ENCODE data around the gene AHCYL2. TPM values are rescaled to one million over a fixed set of nuclear protein-coding genes. Genes with fewer than 3 reads are reported as not detected.
"Not testable (repeated sequence)": the region's sequence is repeated elsewhere in the genome, so short reads cannot be mapped to it uniquely, and the experiment has no call there.

AHCYL2 gene
- polyA plus RNA-seq, 10 donors = 10.6 to 19.7 (median 15.6) TPM

DNA sequence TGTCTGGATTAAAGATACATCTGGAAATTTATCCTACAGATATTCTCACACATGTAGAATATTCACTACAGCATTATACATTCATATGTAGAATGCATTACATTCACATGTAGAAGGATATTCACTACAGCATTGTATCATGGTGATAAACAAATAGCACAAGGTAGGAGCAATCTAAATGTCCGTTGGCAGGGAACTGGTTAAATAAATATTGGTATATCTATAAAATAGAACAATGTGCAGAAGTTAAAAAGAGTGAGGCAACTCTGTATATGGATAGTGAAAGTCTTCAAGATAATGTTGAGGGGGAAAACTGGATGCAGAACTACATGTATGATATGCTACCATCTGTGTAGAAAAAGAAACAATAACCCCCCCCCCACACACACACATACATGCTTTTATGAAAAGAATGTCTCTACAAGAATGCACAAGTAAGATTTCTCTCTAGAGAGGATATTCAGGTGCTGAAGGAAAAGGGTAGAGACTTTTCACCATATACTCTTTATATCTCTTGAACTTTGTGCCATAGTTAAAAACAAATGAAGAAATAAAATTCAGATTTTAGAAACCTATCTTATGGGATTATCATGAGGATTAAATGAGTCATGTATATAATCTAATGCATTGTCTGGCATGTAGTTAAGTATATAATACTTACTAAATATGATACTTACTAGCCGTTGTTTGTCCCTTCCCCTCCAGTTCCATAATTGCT lies 123.4 kb downstream of the AHCYL2 start:
- no peak for DNase-seq

DNA sequence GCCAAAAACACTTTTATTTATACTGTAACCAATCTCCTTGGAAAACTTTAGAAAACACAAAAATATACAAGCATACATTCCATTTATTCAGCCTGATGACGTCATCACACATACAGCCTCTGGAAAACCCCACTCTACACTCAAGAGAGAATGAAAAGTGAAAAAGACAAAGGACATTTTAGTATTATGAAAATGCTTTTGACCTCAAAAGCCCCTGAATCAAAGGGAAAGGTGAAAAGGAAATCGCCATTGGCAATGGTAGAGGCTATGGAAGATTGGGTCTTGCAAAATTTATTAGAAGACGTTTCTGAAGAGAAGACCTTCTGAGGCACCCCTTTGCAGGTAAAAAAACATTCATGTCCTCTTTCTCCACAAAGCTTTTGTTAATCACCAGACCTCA lies 126.5 kb downstream of the AHCYL2 start:
- DNase-seq = no peak

DNA sequence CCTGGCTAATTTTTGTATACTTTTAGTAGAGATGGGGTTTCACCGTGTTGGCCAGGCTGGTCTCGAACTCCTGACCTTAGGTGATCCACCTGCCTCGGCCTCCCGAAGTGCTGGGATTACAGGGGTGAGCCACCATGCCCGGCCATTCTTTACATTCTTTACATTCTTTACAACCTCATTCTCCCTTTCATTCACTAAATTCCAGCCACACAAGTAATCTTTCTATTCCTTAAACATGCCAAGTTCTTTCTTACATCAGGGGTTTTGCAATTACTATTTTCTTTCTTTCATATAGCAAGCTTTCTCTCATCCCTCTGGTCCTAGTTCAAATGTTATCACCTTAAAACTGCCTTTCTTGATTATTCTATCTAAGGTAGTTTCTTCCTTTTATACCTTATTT lies 128.3 kb downstream of the AHCYL2 start:
- DNase-seq = not testable (repeated sequence)

DNA sequence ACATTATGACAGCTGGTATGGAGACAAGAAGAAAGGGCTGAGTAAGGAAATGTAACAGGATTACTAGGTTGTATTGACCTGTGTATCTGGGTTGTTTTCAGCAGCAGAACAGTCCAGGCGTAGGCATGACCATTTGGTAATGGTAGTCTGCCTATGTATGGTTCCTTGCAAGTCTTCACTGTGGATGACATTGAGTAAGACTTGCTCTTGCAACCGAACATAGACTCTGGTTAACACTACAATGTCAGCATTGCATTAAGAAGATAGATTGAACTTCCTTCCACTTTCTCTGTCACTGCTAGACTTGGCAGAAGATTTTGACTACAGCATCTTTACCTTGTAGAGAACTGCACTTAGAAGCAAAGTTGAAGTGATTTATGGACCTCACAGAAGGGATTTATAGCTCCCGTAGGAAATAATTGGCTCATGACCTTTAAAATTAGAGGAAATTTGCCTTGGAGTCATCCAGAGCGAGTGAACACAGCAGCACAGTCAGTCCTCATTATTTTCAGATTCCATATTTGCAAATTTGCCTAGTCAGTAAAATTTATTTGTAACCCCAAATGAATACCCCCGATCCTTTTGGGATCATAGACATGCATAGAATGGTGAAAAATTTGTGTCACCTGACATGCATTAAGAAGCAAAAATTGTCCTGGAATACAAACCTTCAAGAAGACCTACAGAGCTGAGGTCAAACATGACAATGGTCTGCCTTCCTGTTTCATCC lies 129.8 kb downstream of the AHCYL2 start:
- no peak for DNase-seq

DNA sequence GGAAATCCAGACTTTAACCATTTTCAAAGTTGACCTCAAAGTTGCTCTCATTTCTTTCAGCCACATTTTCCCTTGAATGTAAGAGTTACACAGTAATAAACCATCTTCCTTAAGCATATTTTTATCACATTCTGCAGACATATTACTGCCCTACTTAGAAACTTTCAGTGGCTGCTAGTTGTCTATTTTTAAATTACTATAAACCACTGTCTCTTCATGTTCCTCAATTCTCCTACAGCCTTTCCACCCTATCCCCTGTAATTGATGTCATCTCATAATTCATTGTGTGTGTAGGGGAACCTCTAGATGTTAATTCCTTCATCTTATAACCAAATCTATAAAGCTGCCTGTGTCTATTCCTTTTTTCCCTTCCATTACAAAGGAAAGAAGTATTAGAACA lies 131.3 kb downstream of the AHCYL2 start:
- DNase-seq = no peak

DNA sequence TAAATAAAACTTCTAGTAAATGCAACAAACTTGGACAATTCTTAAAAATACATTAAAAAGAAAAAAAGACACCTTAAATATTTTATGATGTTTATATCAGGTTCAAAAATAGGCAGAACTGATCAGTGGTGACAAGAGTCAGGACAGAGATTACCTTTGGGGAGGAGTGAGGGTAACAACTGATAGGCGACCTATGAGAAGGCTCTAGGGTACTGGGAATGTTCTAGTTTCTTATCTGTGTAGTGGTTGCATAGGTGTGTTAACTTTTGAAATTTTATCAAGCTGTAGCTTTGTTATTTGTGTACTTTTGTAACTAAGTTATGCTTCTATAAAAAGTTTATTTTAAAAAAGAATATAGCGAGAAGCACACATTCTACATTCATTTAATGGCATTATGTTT lies 134.3 kb downstream of the AHCYL2 start:
- no peak for DNase-seq

DNA sequence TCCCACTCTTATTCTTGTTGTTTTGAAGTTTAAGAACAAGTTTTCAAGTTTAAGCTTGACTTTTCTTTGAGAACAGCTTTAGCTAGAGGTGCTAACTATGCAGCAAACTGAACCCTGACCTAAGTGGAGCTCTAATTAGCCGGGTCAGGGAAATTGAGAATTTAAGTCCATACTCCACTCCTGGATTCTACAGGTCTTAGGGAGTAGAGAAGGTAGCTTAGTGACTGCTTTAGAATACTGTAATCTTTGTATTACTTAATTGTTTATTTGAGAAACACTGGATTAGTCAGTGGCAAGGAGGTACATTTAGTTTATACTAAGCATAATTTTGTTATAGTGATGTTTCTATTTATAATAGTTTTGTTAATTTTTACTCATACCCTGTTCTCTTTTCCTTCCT lies 134.8 kb downstream of the AHCYL2 start:
- DNase-seq = no peak

DNA sequence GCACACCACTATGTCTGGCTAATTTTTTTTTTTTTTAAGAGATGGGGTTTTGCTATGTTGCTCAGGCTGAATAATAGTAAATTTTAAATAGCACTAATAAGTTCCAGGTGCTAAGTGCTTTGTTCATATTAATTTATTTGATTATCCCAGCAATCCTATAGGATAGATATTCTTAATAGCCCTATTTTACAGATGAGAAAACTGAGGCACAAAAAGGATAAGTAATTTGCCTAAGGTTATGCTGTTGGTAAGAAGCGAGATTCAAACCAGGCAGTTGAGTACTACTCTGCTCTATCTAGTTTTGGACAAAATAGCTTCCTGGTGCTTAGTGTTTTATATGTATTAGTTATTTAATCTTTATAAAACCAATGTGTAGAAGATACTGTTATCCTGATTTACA lies 136.9 kb downstream of the AHCYL2 start:
- DNase-seq = no peak

DNA sequence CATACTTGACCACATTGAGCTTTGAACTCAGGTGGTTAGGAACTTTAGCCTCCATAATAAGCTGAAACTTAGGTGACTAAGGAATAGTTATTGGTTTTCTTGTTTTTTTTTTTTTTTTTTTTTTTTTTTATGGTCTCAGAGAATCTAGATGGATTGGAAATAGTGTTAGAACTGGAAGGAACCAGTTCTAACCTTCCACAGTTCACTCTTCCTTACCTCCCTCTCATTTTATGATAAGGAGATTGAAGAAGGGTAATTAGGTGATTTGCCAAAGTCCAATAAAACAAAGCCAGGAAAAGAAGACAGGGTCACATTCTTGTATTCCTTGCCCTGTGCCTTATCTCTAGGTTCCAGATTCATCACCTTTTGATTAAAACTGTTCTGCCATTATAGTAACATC lies 137.7 kb downstream of the AHCYL2 start:
- DNase-seq = no peak

DNA sequence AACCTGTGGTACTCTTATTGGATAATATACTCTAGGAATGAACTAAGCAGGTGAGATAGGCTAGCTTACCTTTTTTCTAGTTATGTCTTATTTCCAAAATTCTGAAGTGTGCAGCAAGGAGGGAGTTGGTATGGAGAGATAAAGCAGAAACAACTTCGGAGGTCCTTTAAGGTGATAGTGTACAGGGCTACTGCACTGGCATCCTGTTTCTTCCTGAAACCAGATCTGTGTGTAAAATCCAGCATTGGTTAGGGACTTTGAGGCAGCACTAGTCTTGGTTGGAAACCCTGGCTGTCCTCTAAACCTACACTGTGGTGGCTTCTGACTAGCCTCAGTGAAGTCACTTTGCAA lies 142.5 kb downstream of the AHCYL2 start:
- DNase-seq = no peak

DNA sequence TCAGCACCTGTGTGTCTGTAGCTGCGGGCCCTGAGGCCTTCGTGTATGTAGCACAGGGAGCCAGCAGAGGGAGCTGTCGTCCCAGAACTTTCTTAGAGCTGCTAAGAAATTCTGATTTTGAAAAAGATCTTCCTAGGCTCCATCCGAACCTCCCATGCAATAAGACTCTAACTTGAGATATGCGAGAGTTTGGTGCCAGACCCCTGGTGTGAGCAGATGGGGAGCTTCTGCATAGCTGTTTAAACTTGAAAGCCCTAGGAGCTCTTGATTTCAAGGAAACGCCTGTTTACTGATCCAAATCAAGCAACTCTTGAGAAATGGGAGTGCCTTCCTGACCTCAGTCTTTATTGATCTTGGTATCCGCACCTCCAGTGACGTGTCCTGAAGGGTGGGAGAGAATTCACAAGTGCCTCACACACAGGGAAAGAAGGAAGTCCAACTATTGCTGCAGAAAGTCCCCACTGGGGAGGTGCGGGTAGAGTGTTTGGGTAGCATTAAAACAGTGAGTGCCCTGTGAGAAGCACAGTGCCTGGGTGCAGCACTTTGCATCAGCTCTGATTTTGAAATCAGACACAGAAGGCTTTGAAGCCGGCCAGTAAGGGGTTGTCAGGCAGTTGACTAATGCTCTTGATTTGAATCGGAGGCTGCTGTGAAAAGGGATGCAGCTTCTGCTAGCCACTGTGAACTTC lies 143.0 kb downstream of the AHCYL2 start:
- DNase-seq = peak; percentile 59 to 82 (median 74)

DNA sequence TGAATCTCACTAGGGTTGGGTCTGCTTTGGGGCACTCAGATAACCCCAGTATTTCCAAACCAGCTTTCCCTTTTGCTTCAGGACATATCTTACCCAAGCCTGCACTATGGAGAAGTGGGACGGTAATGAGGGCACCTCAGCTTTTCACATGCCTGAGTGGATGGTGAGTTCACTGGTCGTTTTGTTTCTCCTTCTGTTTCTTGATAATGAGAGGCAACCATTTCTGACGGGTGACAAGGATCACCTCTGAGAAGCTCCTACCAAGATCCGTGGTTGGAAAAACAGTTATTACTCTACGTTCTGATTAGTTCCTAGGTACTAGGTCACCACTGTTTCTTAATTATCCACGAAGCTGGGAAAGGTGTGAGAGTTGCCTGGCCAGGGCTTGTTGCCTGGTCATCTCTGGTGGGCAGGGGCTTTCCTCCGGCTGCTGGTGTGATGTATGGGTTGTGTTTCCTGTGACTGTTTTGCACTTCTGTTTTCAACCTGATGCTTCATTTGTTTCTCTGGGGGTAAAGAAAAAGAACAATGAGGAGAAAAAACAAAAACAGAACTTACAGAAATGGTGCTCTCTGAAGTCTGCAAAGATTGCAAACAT lies 143.7 kb downstream of the AHCYL2 start:
- no peak for DNase-seq

DNA sequence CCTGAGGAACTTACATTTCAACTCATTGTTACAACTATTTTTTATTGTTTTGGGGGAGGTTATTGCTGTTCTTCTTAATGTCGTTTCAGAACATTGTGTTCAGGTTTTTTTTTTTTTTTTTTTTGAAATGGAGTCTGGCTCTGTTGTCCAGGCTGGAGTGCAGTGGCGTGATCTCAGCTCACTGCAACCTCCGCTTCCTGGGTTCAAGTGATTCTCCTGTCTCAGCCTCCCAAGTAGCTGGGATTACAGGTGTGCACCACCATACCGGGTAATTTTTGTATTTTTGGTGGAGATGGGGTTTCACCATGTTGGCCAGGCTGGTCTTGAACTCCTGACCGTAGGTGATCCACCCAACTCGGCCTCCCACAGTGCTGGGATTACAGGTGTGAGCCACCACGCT lies 144.6 kb downstream of the AHCYL2 start:
- DNase-seq = not testable (repeated sequence)

DNA sequence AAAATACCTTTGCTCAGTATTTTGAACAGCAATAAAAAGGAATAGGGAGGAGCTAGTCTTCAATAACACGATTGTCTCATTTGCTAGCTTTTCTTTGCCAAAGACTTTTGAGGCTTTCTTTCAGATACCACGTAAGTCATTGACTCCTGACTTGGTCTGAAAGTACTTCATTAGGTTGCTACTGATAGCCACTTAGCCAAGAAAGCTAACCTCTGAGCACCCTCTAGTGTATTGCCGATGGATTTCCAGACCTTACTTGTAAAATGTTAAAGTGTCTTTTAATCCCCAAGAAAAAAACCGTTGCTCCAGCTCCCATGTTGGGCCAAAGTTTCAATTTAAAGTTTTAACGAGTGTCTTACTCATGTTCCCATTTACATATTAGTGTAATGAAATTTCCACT lies 146.0 kb downstream of the AHCYL2 start:
- DNase-seq = no peak

DNA sequence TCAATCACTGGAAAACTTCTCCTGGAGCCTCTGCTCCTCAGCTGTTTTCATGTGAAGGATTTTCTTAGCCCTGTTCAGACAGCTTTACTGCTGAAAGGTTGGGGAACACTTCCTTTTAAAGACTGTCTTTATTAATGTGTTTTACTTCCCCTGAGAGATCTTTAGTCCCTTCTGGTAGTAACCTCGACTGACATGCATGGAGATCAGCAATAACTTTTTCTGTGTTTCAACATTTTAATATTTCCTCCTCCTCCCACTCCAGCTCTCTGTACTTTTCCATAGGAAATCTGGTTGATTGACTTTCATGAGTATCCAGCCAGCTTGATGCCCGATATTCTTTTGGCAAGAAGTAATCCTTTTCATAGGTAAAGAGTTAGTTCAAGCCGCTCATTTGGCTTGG lies 146.7 kb downstream of the AHCYL2 start:
- no peak for DNase-seq

DNA sequence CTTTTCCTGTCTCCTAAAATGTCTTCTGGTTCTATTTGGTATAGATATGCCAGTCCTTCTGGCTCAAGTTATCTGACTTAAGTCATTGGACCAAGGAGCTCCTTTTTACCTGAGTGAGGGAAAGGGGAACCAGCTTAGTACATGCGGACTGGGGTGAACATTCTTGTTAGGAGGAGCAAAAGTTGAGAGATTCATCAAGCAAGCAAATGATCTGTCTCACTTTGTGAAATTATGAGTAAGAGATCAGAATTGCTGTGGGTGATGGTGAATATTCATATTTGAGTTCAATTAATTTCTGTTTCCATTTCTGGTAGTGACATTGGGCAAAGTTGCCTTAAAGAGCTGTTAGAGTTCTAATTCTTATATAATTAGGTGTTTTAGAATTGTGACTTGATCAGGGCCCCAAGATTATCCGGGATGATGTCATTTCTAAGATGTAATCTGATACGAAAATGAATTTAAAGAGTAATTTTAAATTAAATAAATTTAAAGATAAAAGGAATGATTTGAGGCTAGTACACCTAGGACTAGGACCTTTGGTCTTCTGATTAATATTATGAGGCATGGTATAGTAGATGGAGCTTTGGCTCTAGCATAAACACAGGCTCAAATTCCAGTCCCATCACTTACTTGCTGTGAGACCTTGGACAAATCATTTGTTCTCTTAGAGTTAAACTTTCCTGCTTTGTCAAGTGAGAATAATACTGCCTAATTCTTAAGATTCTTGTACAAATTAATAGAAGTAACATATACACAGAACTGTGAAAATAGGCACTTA lies 149.0 kb downstream of the AHCYL2 start:
- DNase-seq = no peak

DNA sequence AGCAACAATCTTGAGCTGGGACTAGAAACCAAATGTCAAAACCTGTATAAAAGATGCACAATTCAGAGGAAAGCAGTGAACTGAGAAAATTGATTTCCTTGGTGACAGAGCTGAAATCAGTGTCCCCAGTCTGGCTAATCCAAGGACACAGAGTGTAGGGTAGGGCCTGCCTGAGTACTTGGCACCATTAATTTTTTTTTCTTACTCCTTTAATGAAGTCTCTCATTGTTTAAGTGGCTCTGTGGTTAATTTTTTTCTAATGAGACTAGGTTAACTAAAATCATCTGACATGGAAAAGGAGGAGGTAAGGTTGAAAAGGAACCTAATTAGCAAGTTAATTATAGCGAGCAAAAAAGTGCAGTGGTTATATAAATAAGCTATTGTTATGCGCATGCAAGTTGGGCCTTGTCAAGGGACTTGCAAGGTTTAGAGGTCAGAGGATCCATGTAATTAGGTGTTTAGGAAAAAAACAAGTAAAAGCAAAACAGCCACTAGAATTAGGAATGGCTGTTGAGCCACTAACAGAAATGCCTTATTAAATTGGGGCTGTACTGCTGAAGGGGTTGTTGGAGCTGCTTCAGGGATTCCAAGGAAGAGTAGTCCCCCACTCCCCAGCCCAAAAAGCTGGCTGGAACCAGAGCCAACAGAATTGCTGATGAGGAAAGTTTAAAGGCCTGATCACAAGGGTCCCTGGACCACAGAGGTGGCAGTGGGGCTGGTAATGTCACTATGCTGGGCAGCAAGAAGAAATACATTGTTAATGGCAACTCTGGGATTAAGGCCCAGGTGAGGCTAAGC lies 150.5 kb downstream of the AHCYL2 start:
- no peak for DNase-seq

DNA sequence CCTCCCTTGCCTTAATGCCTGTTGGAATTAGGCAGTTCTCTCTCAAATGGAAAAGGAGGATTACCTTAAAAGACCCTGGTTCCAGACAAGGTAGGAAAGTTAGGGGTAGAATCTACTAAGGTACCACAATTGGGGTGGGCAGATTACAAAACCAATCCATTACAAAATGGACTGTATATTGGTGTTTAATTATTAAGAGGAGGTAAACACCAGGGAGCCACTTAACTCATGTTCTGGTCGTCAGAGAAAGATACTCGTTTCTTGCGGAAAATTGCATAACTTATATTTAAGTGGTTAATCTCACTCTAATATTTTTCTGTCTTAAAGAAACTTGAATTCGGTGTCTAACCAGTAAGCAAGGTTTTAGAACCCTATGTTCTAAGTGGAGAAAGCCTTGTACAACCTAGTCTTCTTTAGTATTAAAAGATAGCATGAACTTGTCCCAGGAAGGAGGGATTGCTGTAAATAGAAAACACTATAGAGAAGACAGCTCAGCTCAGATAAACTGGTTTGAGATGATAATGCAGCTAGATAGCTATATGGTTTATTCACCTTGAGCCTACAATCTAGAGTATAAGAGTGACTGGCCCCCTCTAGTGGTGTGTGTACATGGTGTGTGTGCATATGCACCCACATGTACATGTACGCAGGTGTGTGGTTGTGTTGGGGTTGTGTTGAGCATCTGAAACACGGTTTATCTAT lies 151.4 kb downstream of the AHCYL2 start:
- DNase-seq = no peak

DNA sequence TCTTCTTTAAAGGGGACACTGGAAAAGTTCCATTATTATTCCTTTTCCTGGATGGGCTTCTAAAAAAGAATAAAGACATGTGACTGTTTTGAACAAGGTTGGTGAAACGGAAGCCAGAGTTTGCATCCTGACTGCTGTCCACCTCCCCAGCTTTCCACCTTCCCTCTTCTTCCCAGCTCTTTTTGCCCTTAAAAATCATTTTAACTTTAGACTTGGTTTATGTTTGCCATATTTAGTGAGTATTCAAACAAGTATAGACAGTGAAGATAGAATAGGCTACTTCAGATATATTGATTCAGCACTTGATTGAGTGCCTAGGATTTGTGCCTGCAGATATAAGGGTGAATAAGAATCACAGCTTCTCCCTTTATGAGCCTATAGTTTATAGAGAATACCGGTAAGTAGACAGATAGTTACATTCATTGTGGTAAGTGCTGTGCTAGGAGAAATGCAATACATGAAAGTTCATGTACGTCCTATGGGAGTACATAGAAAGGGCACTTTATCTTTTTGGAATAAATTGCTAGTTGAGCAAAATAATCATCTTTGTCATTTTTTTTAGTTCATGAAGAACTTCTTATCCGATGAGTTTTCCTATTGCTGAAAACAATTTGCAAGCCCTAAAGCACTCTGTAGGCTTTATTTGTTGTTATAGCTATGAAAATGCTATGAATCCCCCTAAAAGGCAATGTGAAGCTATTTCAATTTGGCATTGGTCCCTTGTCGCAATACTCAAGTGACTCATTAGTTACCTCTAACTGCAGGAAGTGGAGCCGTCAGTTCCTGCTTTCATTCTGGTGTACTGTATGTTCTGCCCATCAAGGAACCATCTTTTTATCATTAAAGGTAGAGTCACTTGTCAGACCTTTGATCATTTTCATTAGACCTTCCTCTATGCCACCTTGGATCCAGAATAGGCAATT lies 152.2 kb downstream of the AHCYL2 start:
- DNase-seq = peak in 1 of 3 donors; percentile 15
